Endothelial cell of umbilical vein (primary cell): ENCODE data around the gene XIRP2. TPM values are rescaled to one million over a fixed set of nuclear protein-coding genes. Genes with fewer than 3 reads are reported as not detected.

ENCODE experiments used
- BruUV-seq: library from RNA; stranded (reverse); fragments of 400-500 nt; replicated peaks from 2 replicates; lab custom pipeline; 2021; lab: Mats Ljungman, UMichigan
- CTCF ChIA-PET: fragments of 300-600, 350-600 bp; sonication (Branson Sonifier 250); formaldehyde crosslinking; loops from one replicate; lab custom pipeline; 2021; ENCODE audit warnings: antibody characterized with exemption, inconsistent platforms; lab: Charles Lee
- POLR2A ChIA-PET: fragments of 300-600, 350-600 bp; sonication (Branson Sonifier 250); formaldehyde crosslinking; loops from one replicate; lab custom pipeline; 2021; ENCODE audit warnings: antibody characterized with exemption, inconsistent platforms; lab: Charles Lee
- DNase-seq: peaks from one replicate; pipeline ENCODE4 v3.0.0-alpha.2; 2011; ENCODE audit warnings: low read depth, low spot score
- FAIRE-seq: peaks from 2 replicates; lab custom pipeline; 2011; peaks lifted over from hg19 to GRCh38; lab: Jason Lieb, UNC
- H2AFZ ChIP-seq: 2 replicates; pipeline ENCODE4 v1.6.0; 2012; ENCODE audit warnings: low read depth, low read length, control low read depth, inconsistent platforms
- H3K27ac ChIP-seq: 2 replicates; pipeline ENCODE4 v1.5.1; 2011; ENCODE audit warnings: low read depth, mild to moderate bottlenecking, control low read depth, low read length, moderate library complexity; ENCODE audit not compliant: insufficient read depth
- H3K27me3 ChIP-seq, 2 experiments: 2 replicates each; pipeline versions ENCODE4 v1.6.0 to v1.6.1; 2011; ENCODE audit warnings: low read length in 2 of 2, mixed read lengths in 1 of 2; ENCODE audit not compliant: control insufficient read depth in 2 of 2, insufficient read depth in 2 of 2
- H3K36me3 ChIP-seq, 2 experiments: 2 replicates in 1 of 2; 3 replicates in 1 of 2; pipeline ENCODE4 v1.5.1; 2011; ENCODE audit warnings: low read length in 2 of 2, mild to moderate bottlenecking in 1 of 2, moderate library complexity in 1 of 2; ENCODE audit not compliant: control insufficient read depth in 2 of 2, insufficient read depth in 2 of 2; ENCODE audit errors: extremely low read depth in 1 of 2
- H3K4me1 ChIP-seq: 3 replicates; pipeline ENCODE4 v1.5.1; 2011; ENCODE audit warnings: mild to moderate bottlenecking, low read length; ENCODE audit not compliant: control insufficient read depth, insufficient read depth; ENCODE audit errors: extremely low read depth
- H3K4me2 ChIP-seq: 2 replicates; pipeline ENCODE4 v1.6.1; 2011; ENCODE audit warnings: low read length, control low read depth, mixed read lengths; ENCODE audit not compliant: insufficient read depth
- H3K4me3 ChIP-seq, 3 experiments: fragments of 200-600 bp in 1 of 3; sonication (generic), shearing (Covaris generic) in 1 of 3; replicated peaks in 1 of 3; 2 replicates each; pipeline ENCODE4 v1.5.1; 2011 to 2016; ENCODE audit warnings: control low read depth in 3 of 3, low read length in 3 of 3, mild to moderate bottlenecking in 2 of 3, inconsistent platforms in 1 of 3, low read depth in 1 of 3, moderate library complexity in 1 of 3; ENCODE audit not compliant: insufficient read depth in 1 of 3
- H3K79me2 ChIP-seq: 2 replicates; pipeline ENCODE4 v1.6.0; 2012; ENCODE audit warnings: low read length, inconsistent platforms; ENCODE audit not compliant: control insufficient read depth, insufficient read depth
- H3K9ac ChIP-seq: replicated peaks from 2 replicates; pipeline ENCODE3; 2011; ENCODE audit warnings: low read length, control low read depth; ENCODE audit not compliant: insufficient read depth; ENCODE audit errors: extremely low read depth
- H3K9me1 ChIP-seq: replicated peaks from 3 replicates; pipeline ENCODE4 v1.6.0; 2011; ENCODE audit warnings: mild to moderate bottlenecking, low read length; ENCODE audit not compliant: control insufficient read depth, insufficient read depth; ENCODE audit errors: extremely low read depth
- H3K9me3 ChIP-seq: replicated peaks from 2 replicates; pipeline ENCODE4 v1.5.1; 2012; ENCODE audit warnings: low read length, inconsistent platforms; ENCODE audit not compliant: control insufficient read depth, insufficient read depth
- H4K20me1 ChIP-seq: replicated peaks from 2 replicates; pipeline ENCODE3; 2011; ENCODE audit warnings: mild to moderate bottlenecking, low read length; ENCODE audit not compliant: control insufficient read depth, insufficient read depth; ENCODE audit errors: extremely low read depth
- EZH2 ChIP-seq: IDR thresholded peaks from 2 replicates; pipeline ENCODE4 v1.6.1; 2012; ENCODE audit warnings: borderline replicate concordance, low read depth, mild to moderate bottlenecking, moderate library complexity, low read length, inconsistent platforms; ENCODE audit not compliant: severe bottlenecking
- FOS ChIP-seq: IDR thresholded peaks from 2 replicates; pipeline ENCODE4 v1.6.1; 2011; ENCODE audit warnings: mild to moderate bottlenecking, low read length, moderate library complexity, borderline replicate concordance; ENCODE audit not compliant: insufficient read depth
- GATA2 ChIP-seq: IDR thresholded peaks from 2 replicates; pipeline ENCODE4 v1.7.0; 2011; ENCODE audit warnings: low read depth, mild to moderate bottlenecking, moderate library complexity, mixed read lengths, low read length; ENCODE audit not compliant: insufficient read length, insufficient read depth
- JUN ChIP-seq: IDR thresholded peaks from 2 replicates; pipeline ENCODE4 v1.6.1; 2011; ENCODE audit warnings: borderline replicate concordance, low read depth; ENCODE audit not compliant: insufficient read length, insufficient read depth
- MYC ChIP-seq: IDR thresholded peaks from one replicate; pipeline ENCODE4 v1.6.1; 2011; ENCODE audit warnings: mild to moderate bottlenecking, low read depth, low read length
- POLR2A ChIP-seq: IDR thresholded peaks from 2 replicates; pipeline ENCODE4 v1.6.1; 2012; ENCODE audit warnings: low read depth, mild to moderate bottlenecking, control low read depth, low read length
- POLR2AphosphoS5 ChIP-seq: IDR thresholded peaks from 2 replicates; pipeline ENCODE4 v1.6.1; 2012; ENCODE audit warnings: low read depth, mild to moderate bottlenecking, control low read depth, low read length, moderate library complexity; ENCODE audit not compliant: insufficient read depth
- dilution Hi-C: fragments of 300-500 bp; cut with MboI; formaldehyde crosslinking; loops from one replicate; pipeline ENCODE4 v1.15.0; 2019; ENCODE audit warnings: low sequenced_read_pairs; ENCODE audit not compliant: extremely low pct_ligation_motif_present
- intact Hi-C: fragments of 100-400 bp; cut with micrococcal nuclease; formaldehyde crosslinking; loops from one replicate; pipeline ENCODE4 v1.10.0; 2022
- polyA plus RNA-seq, 4 experiments: library from polyadenylated mRNA; depleted of rRNA in 3 of 4; stranded (reverse) in 3 of 4; unstranded in 1 of 4; fragments of >200 nt; gene quantifications; 2 replicates each; pipeline versions ENCODE4 v1.2.1 to v1.2.3, GENCODE V29; 2011 to 2012; ENCODE audit warnings: missing spikeins in 1 of 4
- total RNA-seq: library from RNA; stranded (reverse); gene quantifications from 2 replicates; pipeline ENCODE4 v1.2.3, GENCODE V29; 2021
- TF ChIP-seq, protein P1 (sequence below), 2 donors: IDR thresholded peaks; 1 replicate in 1 of 2; 2 replicates in 1 of 2; pipeline ENCODE4 v1.5.1; 2011; ENCODE audit warnings: low read length in 2 of 2, mild to moderate bottlenecking in 2 of 2, moderate library complexity in 2 of 2, control low read depth in 1 of 2, inconsistent platforms in 1 of 2, low read depth in 1 of 2; ENCODE audit not compliant: insufficient read depth in 1 of 2; ENCODE audit errors: extremely low read depth in 1 of 2
- TF ChIP-seq, protein P2 (sequence below): IDR thresholded peaks from 2 replicates; pipeline ENCODE4 v1.6.1; 2011; ENCODE audit not compliant: insufficient read depth, insufficient read length

XIRP2 gene
- total and polyA plus RNA-seq, 2 donors (not counting 3 experiments of a cell fraction or from before 2014, with no cell fraction given), result 0.08 to 0.66 TPM

DNA sequence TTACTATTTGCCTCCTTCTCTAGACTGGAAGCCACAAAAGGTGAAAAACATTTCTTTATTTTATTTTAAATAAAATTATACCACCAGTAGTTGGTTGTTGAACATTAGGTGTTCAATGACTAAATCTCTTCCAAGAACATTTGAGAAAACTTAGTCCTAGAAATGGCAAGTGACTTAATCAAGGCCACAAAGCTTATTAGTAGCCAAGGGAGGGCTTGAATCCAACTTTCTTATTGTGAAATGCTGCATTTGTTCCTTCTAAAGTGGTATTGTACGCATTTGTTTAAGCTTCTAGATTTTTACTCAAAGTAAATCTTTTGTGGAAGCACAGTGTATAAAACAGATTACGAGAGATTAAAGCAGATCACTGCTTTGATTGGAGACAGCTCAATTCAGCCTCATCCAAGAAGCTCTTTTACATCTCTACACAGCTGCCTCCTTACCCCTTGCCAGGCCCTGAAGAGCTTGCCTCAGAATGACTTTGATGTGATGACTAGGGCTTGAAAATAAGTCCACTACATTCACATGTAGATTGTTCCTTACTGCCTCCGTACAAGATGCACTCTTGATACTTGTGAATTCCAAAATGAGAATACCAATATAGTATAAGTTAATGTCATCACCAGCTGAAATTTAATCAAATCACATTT is 244.8 kb downstream of the XIRP2 start:
- Histone ChIP-seq H3K4me2 (no peak overlapping the region), H3K79me2 (no peaks in the 10 kb centered on the region), H3K36me3 (no peaks in the 10 kb centered on the region), H3K9ac (no peak overlapping the region), H2AFZ (no peak overlapping the region), H3K27ac (no peak overlapping the region), H3K9me1 (no peaks in the 10 kb centered on the region), H4K20me1 (no peaks in the 10 kb centered on the region), H3K4me3 (no peak overlapping the region), H3K27me3 (no peaks in the 10 kb centered on the region), H3K4me1 (peaks cover 14% of the 10 kb centered on the region), H3K9me3 (no peaks in the 10 kb centered on the region)
- no TSS peak for BruUV-seq
- ChIA-PET POLR2A (no interaction called here), CTCF (no interaction called here)
- DNase-seq (no peak), FAIRE-seq (no peak)
- intact Hi-C loops (no loop called here), dilution Hi-C loops (no loop called here)
- no peak for TF ChIP-seq JUN

DNA sequence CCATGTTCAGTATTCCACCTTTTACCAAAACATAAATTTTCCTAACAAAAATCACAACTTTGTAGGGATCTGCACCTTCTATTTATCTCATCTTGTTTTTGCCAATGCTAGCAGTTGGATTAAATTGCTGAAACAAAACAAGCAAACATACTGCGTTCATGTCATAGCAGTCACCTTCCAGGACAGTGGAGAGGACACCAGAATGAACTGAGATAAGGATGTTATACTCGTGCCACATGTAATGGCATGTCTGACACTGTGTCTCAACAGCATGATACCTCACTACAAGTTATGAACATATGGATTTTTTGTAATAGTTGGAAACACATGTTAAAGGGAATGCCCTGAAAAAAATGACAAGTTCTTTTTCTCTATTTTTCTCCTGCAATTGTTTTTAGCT is 245.3 kb downstream of the XIRP2 start:
- intact Hi-C loops, result no loop called here
- Histone ChIP-seq H3K36me3 (no peaks in the 10 kb centered on the region), H3K79me2 (no peaks in the 10 kb centered on the region), H3K9me3 (no peaks in the 10 kb centered on the region), H3K4me2 (no peak overlapping the region), H3K27ac (no peak overlapping the region), H4K20me1 (no peaks in the 10 kb centered on the region), H2AFZ (no peak overlapping the region), H3K4me1 (peaks cover 14% of the 10 kb centered on the region), H3K27me3 (no peaks in the 10 kb centered on the region), H3K9me1 (no peaks in the 10 kb centered on the region), H3K9ac (no peak overlapping the region), H3K4me3 (no peak overlapping the region)
- TF ChIP-seq FOS (no peak), JUN (no peak), POLR2A (no peak), POLR2AphosphoS5 (no peak), GATA2 (no peak), MYC (no peak), EZH2 (no peak)
- TF ChIP-seq, protein P1, sequence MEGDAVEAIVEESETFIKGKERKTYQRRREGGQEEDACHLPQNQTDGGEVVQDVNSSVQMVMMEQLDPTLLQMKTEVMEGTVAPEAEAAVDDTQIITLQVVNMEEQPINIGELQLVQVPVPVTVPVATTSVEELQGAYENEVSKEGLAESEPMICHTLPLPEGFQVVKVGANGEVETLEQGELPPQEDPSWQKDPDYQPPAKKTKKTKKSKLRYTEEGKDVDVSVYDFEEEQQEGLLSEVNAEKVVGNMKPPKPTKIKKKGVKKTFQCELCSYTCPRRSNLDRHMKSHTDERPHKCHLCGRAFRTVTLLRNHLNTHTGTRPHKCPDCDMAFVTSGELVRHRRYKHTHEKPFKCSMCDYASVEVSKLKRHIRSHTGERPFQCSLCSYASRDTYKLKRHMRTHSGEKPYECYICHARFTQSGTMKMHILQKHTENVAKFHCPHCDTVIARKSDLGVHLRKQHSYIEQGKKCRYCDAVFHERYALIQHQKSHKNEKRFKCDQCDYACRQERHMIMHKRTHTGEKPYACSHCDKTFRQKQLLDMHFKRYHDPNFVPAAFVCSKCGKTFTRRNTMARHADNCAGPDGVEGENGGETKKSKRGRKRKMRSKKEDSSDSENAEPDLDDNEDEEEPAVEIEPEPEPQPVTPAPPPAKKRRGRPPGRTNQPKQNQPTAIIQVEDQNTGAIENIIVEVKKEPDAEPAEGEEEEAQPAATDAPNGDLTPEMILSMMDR (IDR thresholded peaks at IDR 0.05; ENCODE audit: extremely low read depth in 1 of 2, insufficient read depth in 1 of 2, low read depth in 1 of 2, low read length in 2 of 2), result no peak
- TF ChIP-seq, protein P2, sequence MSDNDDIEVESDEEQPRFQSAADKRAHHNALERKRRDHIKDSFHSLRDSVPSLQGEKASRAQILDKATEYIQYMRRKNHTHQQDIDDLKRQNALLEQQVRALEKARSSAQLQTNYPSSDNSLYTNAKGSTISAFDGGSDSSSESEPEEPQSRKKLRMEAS, result no peak
- DNase-seq (no peak), FAIRE-seq (peak; percentile 70)
- CTCF ChIA-PET, result no interaction called here
- dilution Hi-C loops, result no loop called here
- POLR2A ChIA-PET, result no interaction called here
- BruUV-seq, result no TSS peak
